ENCODE data around the gene WDFY1. TPM values are rescaled to one million over a fixed set of nuclear protein-coding genes. Genes with fewer than 3 reads are reported as not detected.

Gene WDFY1
- total and polyA plus RNA-seq, 2 donors (not counting 3 experiments of a cell fraction or from before 2014, with no cell fraction given), result 54.7 to 68.7 TPM

DNA sequence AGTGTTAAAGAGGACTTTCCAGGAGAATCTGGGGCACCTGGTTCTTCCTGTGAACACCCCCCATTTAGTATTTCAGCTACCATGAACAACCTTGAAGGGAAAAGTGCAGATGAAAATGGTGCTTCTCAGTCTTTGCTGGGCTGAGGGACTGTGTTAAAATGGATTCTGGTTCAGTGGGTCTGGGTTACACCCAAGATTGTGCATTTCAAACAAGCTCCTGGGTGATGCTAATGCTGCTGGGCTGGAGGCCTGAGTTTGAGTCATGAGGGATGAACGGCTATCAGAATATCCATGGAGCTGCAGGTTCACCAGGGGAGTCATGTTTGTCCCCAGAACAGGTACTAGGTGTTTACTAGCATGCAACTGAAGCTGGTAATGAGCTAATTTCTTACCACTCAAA is 36.1 kb upstream of the WDFY1 start:
- TF ChIP-seq JUN (IDR thresholded peaks at IDR 0.05; ENCODE audit: borderline replicate concordance, insufficient read depth, insufficient read length, low read depth) (no peak), MYC (IDR thresholded peaks at IDR 0.05; ENCODE audit: low read depth, low read length) (no peak), POLR2AphosphoS5 (IDR thresholded peaks at IDR 0.05; ENCODE audit: insufficient read depth, low read depth, low read length) (no peak), FOS (IDR thresholded peaks at IDR 0.05; ENCODE audit: borderline replicate concordance, insufficient read depth, low read length) (no peak), POLR2A (IDR thresholded peaks at IDR 0.05; ENCODE audit: low read depth, low read length) (no peak), GATA2 (IDR thresholded peaks at IDR 0.05; ENCODE audit: insufficient read depth, insufficient read length, low read depth, low read length) (no peak), EZH2 (IDR thresholded peaks at IDR 0.05; ENCODE audit: borderline replicate concordance, low read depth, low read length, severe bottlenecking) (no peak), MAX (IDR thresholded peaks at IDR 0.05; ENCODE audit: insufficient read depth, insufficient read length) (no peak)
- TF ChIP-seq, protein P1, sequence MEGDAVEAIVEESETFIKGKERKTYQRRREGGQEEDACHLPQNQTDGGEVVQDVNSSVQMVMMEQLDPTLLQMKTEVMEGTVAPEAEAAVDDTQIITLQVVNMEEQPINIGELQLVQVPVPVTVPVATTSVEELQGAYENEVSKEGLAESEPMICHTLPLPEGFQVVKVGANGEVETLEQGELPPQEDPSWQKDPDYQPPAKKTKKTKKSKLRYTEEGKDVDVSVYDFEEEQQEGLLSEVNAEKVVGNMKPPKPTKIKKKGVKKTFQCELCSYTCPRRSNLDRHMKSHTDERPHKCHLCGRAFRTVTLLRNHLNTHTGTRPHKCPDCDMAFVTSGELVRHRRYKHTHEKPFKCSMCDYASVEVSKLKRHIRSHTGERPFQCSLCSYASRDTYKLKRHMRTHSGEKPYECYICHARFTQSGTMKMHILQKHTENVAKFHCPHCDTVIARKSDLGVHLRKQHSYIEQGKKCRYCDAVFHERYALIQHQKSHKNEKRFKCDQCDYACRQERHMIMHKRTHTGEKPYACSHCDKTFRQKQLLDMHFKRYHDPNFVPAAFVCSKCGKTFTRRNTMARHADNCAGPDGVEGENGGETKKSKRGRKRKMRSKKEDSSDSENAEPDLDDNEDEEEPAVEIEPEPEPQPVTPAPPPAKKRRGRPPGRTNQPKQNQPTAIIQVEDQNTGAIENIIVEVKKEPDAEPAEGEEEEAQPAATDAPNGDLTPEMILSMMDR (IDR thresholded peaks at IDR 0.05; ENCODE audit: extremely low read depth in 1 of 2, insufficient read depth in 1 of 2, low read depth in 1 of 2, low read length in 2 of 2), result no peak
- Histone ChIP-seq H3K4me3 (replicated peaks in 1 of 3; ENCODE audit: insufficient read depth in 1 of 3, low read depth in 1 of 3, low read length in 3 of 3) (no peak overlapping the region), H3K9ac (replicated peaks; ENCODE audit: extremely low read depth, insufficient read depth, low read length) (no peak overlapping the region), H3K4me2 (ENCODE audit: insufficient read depth, low read length) (no peak overlapping the region), H3K9me3 (replicated peaks; ENCODE audit: control insufficient read depth, insufficient read depth, low read length) (no peaks in the 10 kb centered on the region), H4K20me1 (replicated peaks; ENCODE audit: control insufficient read depth, extremely low read depth, insufficient read depth, low read length) (no peaks in the 10 kb centered on the region), H3K4me1 (ENCODE audit: control insufficient read depth, extremely low read depth, insufficient read depth, low read length) (peaks cover 6% of the 10 kb centered on the region), H2AFZ (ENCODE audit: low read depth, low read length) (no peak overlapping the region), H3K36me3 (ENCODE audit: control insufficient read depth in 2 of 2, extremely low read depth in 1 of 2, insufficient read depth in 2 of 2, low read length in 2 of 2) (no peaks in the 10 kb centered on the region), H3K9me1 (replicated peaks; ENCODE audit: control insufficient read depth, extremely low read depth, insufficient read depth, low read length) (no peaks in the 10 kb centered on the region), H3K27ac (ENCODE audit: insufficient read depth, low read depth, low read length) (no peak overlapping the region), H3K27me3 (ENCODE audit: control insufficient read depth in 2 of 2, insufficient read depth in 2 of 2, low read length in 2 of 2) (peaks cover 0 to 6% of the 10 kb centered on the region in 2 experiments), H3K79me2 (ENCODE audit: control insufficient read depth, insufficient read depth, low read length) (no peaks in the 10 kb centered on the region)
- DNase-seq (ENCODE audit: low read depth, low spot score) (no peak), FAIRE-seq (no peak)
- dilution Hi-C loops (cut with MboI; ENCODE audit: extremely low pct_ligation_motif_present, low sequenced_read_pairs) (no loop called here), intact Hi-C loops (cut with micrococcal nuclease) (no loop called here)
- POLR2A ChIA-PET, result no interaction called here
- CTCF ChIA-PET, result interaction anchor here (1.6 to 2.6 kb wide), 4 partner anchors 11 to 303 kb away, joined by 8 to 15 read pairs (median 12); no protein-coding TSS in a partner anchor
- no TSS peak for BruUV-seq (replicated peaks)

Measured in endothelial cell of umbilical vein (primary cell).